ENCODE data around the gene STXBP3. TPM values are rescaled to one million over a fixed set of nuclear protein-coding genes. Genes with fewer than 3 reads are reported as not detected.

Gene STXBP3
- total and polyA plus RNA-seq, 2 donors (not counting 1 experiment from before 2014, with no cell fraction given), result 13.3 to 78.1 TPM

- peaks cover 40% of the 10 kb centered on the region for H3K79me2 ChIP-seq (ENCODE audit: control insufficient read depth, insufficient read depth, low read length)
- H3K27me3 ChIP-seq (replicated peaks in 1 of 4; ENCODE audit: control extremely low read depth in 1 of 4, control insufficient read depth in 3 of 4, insufficient read depth in 4 of 4, low read length in 3 of 4), result no peaks in the 10 kb centered on the region
- H3K9me3 ChIP-seq (ENCODE audit: control extremely low read depth in 1 of 3, control insufficient read depth in 2 of 3, insufficient read depth in 1 of 3, low read length in 2 of 3), result no peaks in the 10 kb centered on the region
- no peak overlapping the region for H3K4me3 ChIP-seq (ENCODE audit: control extremely low read depth in 1 of 5, extremely low read depth in 1 of 5, insufficient read depth in 1 of 5, low read depth in 2 of 5, low read length in 4 of 5)
- H3K9ac ChIP-seq (ENCODE audit: low read length), result no peak overlapping the region
- H3K4me1 Mint-ChIP-seq, result peaks cover 33% of the 10 kb centered on the region
- H3K27me3 Mint-ChIP-seq, result no peaks in the 10 kb centered on the region
- H3K27ac ChIP-seq (ENCODE audit: low read length in 2 of 2), result no peak overlapping the region
- H3K9me3 Mint-ChIP-seq (ENCODE audit: insufficient read depth), result no peaks in the 10 kb centered on the region
- H3K36me3 ChIP-seq (replicated peaks in 1 of 2; ENCODE audit: control extremely low read depth in 1 of 2, control insufficient read depth in 1 of 2, extremely low read depth in 1 of 2, insufficient read depth in 2 of 2, low read length in 1 of 2), result peaks cover 7 to 17% of the 10 kb centered on the region in 2 experiments
- ATAC-seq (ENCODE audit: low read depth), result no peak
- CTCF ChIA-PET, result interaction anchor here (0.6 kb wide), 1 partner anchor 25 kb away, joined by 3 read pairs; no protein-coding TSS in a partner anchor
- DNase-seq, result no peak
- H3K4me3 Mint-ChIP-seq, result no peak overlapping the region
- POLR2A ChIA-PET, result no interaction called here
- no peak overlapping the region for H2AFZ ChIP-seq (ENCODE audit: insufficient read depth, low read depth, low read length, poor library complexity, severe bottlenecking)
- intact Hi-C loops (cut with micrococcal nuclease), result no loop called here
- no peaks in the 10 kb centered on the region for H4K20me1 ChIP-seq (ENCODE audit: control insufficient read depth, insufficient read depth, low read length, poor library complexity, severe bottlenecking)
- no peak for TF ChIP-seq EZH2 (IDR thresholded peaks at IDR 0.05; ENCODE audit: borderline replicate concordance, insufficient read depth, low read depth, low read length, poor library complexity, severe bottlenecking)
- TF ChIP-seq, protein P1, sequence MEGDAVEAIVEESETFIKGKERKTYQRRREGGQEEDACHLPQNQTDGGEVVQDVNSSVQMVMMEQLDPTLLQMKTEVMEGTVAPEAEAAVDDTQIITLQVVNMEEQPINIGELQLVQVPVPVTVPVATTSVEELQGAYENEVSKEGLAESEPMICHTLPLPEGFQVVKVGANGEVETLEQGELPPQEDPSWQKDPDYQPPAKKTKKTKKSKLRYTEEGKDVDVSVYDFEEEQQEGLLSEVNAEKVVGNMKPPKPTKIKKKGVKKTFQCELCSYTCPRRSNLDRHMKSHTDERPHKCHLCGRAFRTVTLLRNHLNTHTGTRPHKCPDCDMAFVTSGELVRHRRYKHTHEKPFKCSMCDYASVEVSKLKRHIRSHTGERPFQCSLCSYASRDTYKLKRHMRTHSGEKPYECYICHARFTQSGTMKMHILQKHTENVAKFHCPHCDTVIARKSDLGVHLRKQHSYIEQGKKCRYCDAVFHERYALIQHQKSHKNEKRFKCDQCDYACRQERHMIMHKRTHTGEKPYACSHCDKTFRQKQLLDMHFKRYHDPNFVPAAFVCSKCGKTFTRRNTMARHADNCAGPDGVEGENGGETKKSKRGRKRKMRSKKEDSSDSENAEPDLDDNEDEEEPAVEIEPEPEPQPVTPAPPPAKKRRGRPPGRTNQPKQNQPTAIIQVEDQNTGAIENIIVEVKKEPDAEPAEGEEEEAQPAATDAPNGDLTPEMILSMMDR (IDR thresholded peaks at IDR 0.05), result no peak
- no CpG with 5 or more reads among the region's 1 CpG for WGBS (ENCODE audit: insufficient coverage)
- no peak overlapping the region for H3K4me2 ChIP-seq (replicated peaks; ENCODE audit: low read depth, low read length, poor library complexity, severe bottlenecking)
- H3K27ac Mint-ChIP-seq, result no peak overlapping the region
- peaks cover 4 to 5% of the 10 kb centered on the region in 2 donors for H3K4me1 ChIP-seq (ENCODE audit: control insufficient read depth in 2 of 2, insufficient read depth in 2 of 2, low read length in 2 of 2)
These were observed 4.2 kb downstream of the STXBP3 start for GRCh38 chr1:108750476-108751181.

DNA sequence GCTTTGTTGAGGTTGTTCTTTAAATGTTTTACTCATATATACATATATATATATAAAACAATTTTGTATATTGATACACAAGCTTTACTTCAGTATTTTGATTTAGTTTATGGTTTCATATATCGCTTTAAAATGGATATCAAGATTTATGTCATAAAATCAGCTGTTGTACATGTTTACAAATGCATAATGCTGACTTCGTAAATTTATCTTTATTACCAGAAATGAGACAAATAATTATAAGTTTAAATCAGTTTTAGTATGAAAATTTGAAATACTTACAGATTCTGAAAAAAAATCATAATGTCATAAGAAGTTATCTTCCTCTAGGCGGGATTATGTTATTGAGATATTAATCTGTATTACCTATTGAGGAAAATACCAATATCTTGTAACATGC lies 6.9 kb downstream of the STXBP3 start:
- Mint-ChIP-seq H3K27me3 (no peaks in the 10 kb centered on the region), H3K4me1 (peaks cover 16% of the 10 kb centered on the region), H3K9me3 (ENCODE audit: insufficient read depth) (no peaks in the 10 kb centered on the region), H3K27ac (no peak overlapping the region), H3K4me3 (no peak overlapping the region)
- ATAC-seq (ENCODE audit: low read depth) (no peak), DNase-seq (no peak)
- Histone ChIP-seq H3K27me3 (replicated peaks in 1 of 4; ENCODE audit: control extremely low read depth in 1 of 4, control insufficient read depth in 3 of 4, insufficient read depth in 4 of 4, low read length in 3 of 4) (no peaks in the 10 kb centered on the region), H3K9ac (ENCODE audit: low read length) (no peak overlapping the region), H2AFZ (ENCODE audit: insufficient read depth, low read depth, low read length, poor library complexity, severe bottlenecking) (no peak overlapping the region), H3K4me2 (replicated peaks; ENCODE audit: low read depth, low read length, poor library complexity, severe bottlenecking) (no peak overlapping the region), H3K36me3 (replicated peaks in 1 of 2; ENCODE audit: control extremely low read depth in 1 of 2, control insufficient read depth in 1 of 2, extremely low read depth in 1 of 2, insufficient read depth in 2 of 2, low read length in 1 of 2) (peaks cover 7 to 20% of the 10 kb centered on the region in 2 experiments), H3K27ac (ENCODE audit: low read length in 2 of 2) (no peak overlapping the region), H3K4me3 (ENCODE audit: control extremely low read depth in 1 of 5, extremely low read depth in 1 of 5, insufficient read depth in 1 of 5, low read depth in 2 of 5, low read length in 4 of 5) (no peak overlapping the region), H3K4me1 (ENCODE audit: control insufficient read depth in 2 of 2, insufficient read depth in 2 of 2, low read length in 2 of 2) (no peaks in the 10 kb centered on the region), H4K20me1 (ENCODE audit: control insufficient read depth, insufficient read depth, low read length, poor library complexity, severe bottlenecking) (no peaks in the 10 kb centered on the region), H3K9me3 (ENCODE audit: control extremely low read depth in 1 of 3, control insufficient read depth in 2 of 3, insufficient read depth in 1 of 3, low read length in 2 of 3) (no peaks in the 10 kb centered on the region), H3K79me2 (ENCODE audit: control insufficient read depth, insufficient read depth, low read length) (peaks cover 22% of the 10 kb centered on the region)
- WGBS (ENCODE audit: insufficient coverage), result no CpG with 5 or more reads among the region's 3 CpGs
- intact Hi-C loops (cut with micrococcal nuclease), result no loop called here
- TF ChIP-seq EZH2 (IDR thresholded peaks at IDR 0.05; ENCODE audit: borderline replicate concordance, insufficient read depth, low read depth, low read length, poor library complexity, severe bottlenecking), result no peak
- TF ChIP-seq, protein P1 (IDR thresholded peaks at IDR 0.05), result no peak
- ChIA-PET POLR2A (interaction anchor here (0.6 kb wide), 1 partner anchor 122 kb away, joined by 3 read pairs; no protein-coding TSS in a partner anchor), CTCF (interaction anchor here (1.7 kb wide), 1 partner anchor 144 kb away, joined by 4 read pairs; no protein-coding TSS in a partner anchor)

Measured in B cell (primary cell).